Measurements from ENCODE around the gene RIMKLA.

RIMKLA gene

DNA sequence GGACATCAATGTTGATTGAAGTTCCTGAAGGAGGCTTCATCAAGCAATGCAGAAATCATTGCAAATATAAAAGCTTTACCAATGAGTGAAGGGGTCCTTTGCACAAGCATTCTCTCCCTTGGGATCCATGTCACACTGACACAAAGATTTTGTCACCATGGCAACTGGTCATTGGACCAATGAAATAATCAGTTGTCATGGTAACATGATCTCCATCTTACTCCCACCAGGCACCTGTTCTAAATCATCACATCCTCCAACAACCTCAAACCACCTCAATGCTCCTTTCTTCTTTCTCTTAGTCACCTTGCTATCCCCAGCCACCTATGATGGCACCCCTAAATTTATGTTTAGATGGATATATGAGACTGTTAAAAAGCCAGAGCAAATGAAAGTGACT lies 32.1 kb upstream of the RIMKLA start:
- no peak for DNase-seq (ENCODE audit: extremely low spot score)
- ChIA-PET POLR2A (no interaction called here), CTCF (no interaction called here)
- no peak for TF ChIP-seq LEF1 (IDR thresholded peaks at IDR 0.05; ENCODE audit: borderline replicate concordance)
- no peak for TF ChIP-seq FOXA1 (IDR thresholded peaks at IDR 0.05)
- no peak for TF ChIP-seq HDGF (IDR thresholded peaks at IDR 0.05; ENCODE audit: borderline replicate concordance)

DNA sequence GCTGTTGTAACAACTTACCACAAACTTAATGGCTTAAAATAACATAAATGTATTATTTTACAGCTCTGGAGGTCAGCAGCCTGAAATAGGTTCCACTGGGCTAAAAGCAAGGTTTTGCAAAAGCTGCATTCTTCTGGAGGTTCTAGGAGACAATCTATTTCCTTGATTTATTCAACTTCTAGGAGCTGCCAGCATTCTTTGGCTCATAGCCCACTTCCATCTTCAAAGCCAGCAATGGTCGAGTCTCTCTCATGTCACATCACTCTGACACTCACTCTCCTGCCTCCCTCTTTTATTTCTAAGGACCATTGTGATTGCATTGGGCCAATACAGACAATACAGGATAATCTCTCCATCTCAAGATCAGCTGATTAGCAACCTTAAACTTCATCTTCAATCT lies 30.5 kb upstream of the RIMKLA start:
- POLR2A ChIA-PET: no interaction called here
- DNase-seq (ENCODE audit: extremely low spot score): no peak
- CTCF ChIA-PET: no interaction called here

DNA sequence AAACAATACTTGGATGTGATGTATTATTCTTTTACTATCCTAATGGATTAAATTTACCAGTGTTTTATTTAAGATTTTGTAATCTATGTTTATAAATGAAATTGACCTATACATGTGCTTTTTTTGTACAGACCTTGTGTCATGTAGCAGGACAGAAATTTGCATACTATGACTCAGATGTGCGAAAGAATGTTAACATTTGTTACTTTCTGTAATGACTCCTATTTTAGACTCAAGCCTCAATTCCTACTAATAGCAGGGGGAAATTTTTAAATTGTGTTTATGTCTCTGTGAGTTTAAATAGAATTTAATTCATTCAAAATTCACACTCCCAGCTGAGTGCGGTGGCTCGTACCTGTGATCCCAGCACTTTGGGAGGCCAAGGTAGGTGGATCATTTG lies 21.8 kb upstream of the RIMKLA start:
- POLR2A ChIA-PET: no interaction called here
- TF ChIP-seq HDGF (IDR thresholded peaks at IDR 0.05; ENCODE audit: borderline replicate concordance) (no peak), SUZ12 (IDR thresholded peaks at IDR 0.05) (no peak)

More for the DNA sequence above, 30.5 kb upstream of the RIMKLA start:
- TF ChIP-seq CTBP1 (IDR thresholded peaks at IDR 0.05; ENCODE audit: borderline replicate concordance): no peak
- TF ChIP-seq, protein P1, sequence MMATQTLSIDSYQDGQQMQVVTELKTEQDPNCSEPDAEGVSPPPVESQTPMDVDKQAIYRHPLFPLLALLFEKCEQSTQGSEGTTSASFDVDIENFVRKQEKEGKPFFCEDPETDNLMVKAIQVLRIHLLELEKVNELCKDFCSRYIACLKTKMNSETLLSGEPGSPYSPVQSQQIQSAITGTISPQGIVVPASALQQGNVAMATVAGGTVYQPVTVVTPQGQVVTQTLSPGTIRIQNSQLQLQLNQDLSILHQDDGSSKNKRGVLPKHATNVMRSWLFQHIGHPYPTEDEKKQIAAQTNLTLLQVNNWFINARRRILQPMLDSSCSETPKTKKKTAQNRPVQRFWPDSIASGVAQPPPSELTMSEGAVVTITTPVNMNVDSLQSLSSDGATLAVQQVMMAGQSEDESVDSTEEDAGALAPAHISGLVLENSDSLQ (IDR thresholded peaks at IDR 0.05): no peak
- no peak for TF ChIP-seq NFRKB (IDR thresholded peaks at IDR 0.05)
- TF ChIP-seq ELF4 (IDR thresholded peaks at IDR 0.05): no peak
- TF ChIP-seq ZNF384 (IDR thresholded peaks at IDR 0.05): no peak
- no peak for TF ChIP-seq FOXK2 (IDR thresholded peaks at IDR 0.05)
- TF ChIP-seq SUZ12 (IDR thresholded peaks at IDR 0.05): no peak
- no peak for TF ChIP-seq BHLHE40 (IDR thresholded peaks at IDR 0.05; ENCODE audit: borderline replicate concordance)
- TF ChIP-seq FOXA1 (IDR thresholded peaks at IDR 0.05): no peak
- TF ChIP-seq L3MBTL2 (conservative IDR thresholded peaks at IDR 0.05): no peak
- TF ChIP-seq SP1 (IDR thresholded peaks at IDR 0.05): no peak
- no peak for TF ChIP-seq FOXM1 (IDR thresholded peaks at IDR 0.05; ENCODE audit: borderline replicate concordance)
- TF ChIP-seq LEF1 (IDR thresholded peaks at IDR 0.05; ENCODE audit: borderline replicate concordance): no peak
- TF ChIP-seq HDGF (IDR thresholded peaks at IDR 0.05; ENCODE audit: borderline replicate concordance): no peak
- no peak for TF ChIP-seq TARDBP (IDR thresholded peaks at IDR 0.05)
- TF ChIP-seq ARNT (IDR thresholded peaks at IDR 0.05): no peak

DNA sequence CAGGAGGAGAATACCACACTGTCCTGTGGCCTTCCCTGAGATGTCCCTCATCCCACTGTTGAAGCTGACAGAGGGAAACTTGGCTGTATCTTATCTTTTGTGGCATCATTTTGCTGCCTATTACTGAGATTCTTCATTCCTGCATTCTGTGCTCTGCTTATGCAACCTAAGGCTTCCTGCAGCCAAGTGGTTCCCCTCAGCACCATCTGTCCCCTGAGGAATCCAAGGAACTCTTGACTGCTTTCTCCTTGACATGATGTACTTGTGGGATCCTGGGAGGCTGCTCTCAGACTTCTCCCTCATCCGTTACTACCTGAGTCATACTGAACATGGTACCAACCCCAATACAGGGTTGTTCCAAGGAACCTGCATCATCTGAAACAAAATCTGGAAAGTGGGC lies 21.1 kb upstream of the RIMKLA start:
- TF ChIP-seq SP1 (IDR thresholded peaks at IDR 0.05) (no peak), CTBP1 (IDR thresholded peaks at IDR 0.05; ENCODE audit: borderline replicate concordance) (no peak), BHLHE40 (IDR thresholded peaks at IDR 0.05; ENCODE audit: borderline replicate concordance) (no peak), HDGF (IDR thresholded peaks at IDR 0.05; ENCODE audit: borderline replicate concordance) (no peak), TARDBP (IDR thresholded peaks at IDR 0.05) (no peak), ELF4 (IDR thresholded peaks at IDR 0.05) (no peak), ZNF384 (IDR thresholded peaks at IDR 0.05) (no peak), LEF1 (IDR thresholded peaks at IDR 0.05; ENCODE audit: borderline replicate concordance) (no peak), SUZ12 (IDR thresholded peaks at IDR 0.05) (no peak), FOXA1 (IDR thresholded peaks at IDR 0.05) (no peak), FOXM1 (IDR thresholded peaks at IDR 0.05; ENCODE audit: borderline replicate concordance) (no peak), ARNT (IDR thresholded peaks at IDR 0.05) (no peak), FOXK2 (IDR thresholded peaks at IDR 0.05) (no peak), L3MBTL2 (conservative IDR thresholded peaks at IDR 0.05) (no peak), NFRKB (IDR thresholded peaks at IDR 0.05) (no peak)
- TF ChIP-seq, protein P1 (IDR thresholded peaks at IDR 0.05): no peak
- ChIA-PET POLR2A (no interaction called here), CTCF (no interaction called here)
- no peak for DNase-seq (ENCODE audit: extremely low spot score)

More for the DNA sequence above, 21.8 kb upstream of the RIMKLA start:
- DNase-seq (ENCODE audit: extremely low spot score): no peak
- CTCF ChIA-PET: no interaction called here

DNA sequence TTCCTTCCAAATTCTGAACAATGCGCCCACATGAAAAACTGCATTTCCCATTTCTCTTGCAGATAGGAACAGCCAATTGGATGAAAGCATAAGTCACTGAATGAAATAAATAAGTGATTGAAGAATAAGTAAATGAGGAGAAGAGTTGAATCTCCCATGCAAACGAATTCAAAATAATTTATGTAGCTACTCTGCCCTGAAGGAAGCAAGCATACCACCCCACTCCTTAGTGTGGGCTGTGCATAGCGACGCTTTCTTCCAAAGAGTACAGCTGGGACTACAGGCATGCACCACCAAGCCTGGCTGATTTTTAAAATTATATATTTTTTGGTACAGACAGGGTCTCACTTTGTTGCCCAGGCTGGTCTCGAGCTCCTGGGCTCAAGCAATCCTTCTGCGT lies 16.5 kb upstream of the RIMKLA start:
- ChIA-PET CTCF (interaction anchor here (0.5 kb wide), 1 partner anchor 218 kb away, joined by 5 read pairs; no protein-coding TSS in a partner anchor), POLR2A (no interaction called here)
- TF ChIP-seq ARNT (IDR thresholded peaks at IDR 0.05) (no peak), ELF4 (IDR thresholded peaks at IDR 0.05) (no peak), FOXA1 (IDR thresholded peaks at IDR 0.05) (no peak), HDGF (IDR thresholded peaks at IDR 0.05; ENCODE audit: borderline replicate concordance) (no peak), L3MBTL2 (conservative IDR thresholded peaks at IDR 0.05) (no peak), LEF1 (IDR thresholded peaks at IDR 0.05; ENCODE audit: borderline replicate concordance) (no peak)
- no peak for DNase-seq (ENCODE audit: extremely low spot score)

DNA sequence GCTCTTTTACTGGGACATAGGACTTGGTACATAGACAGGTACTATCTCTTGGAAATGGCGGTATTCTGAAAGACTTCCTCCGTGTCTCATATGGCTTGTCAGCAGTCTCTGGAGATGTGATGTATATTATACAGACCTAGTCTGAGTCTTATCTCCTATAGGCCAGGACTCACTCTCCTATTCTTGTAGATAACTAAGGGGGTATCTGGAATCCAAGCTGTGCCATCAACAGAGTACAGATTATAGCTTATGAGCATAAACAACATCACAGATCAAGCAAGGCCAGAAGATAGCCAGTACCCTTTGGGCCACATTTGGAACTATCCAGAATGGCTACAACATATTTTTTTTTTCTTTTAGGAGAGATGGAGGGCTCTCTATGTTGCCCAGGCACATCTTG lies 16.1 kb upstream of the RIMKLA start:
- DNase-seq (ENCODE audit: extremely low spot score): no peak
- ChIA-PET POLR2A (no interaction called here), CTCF (no interaction called here)
- TF ChIP-seq ELF4 (IDR thresholded peaks at IDR 0.05) (no peak), SUZ12 (IDR thresholded peaks at IDR 0.05) (no peak), HDGF (IDR thresholded peaks at IDR 0.05; ENCODE audit: borderline replicate concordance) (no peak), BHLHE40 (IDR thresholded peaks at IDR 0.05; ENCODE audit: borderline replicate concordance) (no peak), FOXA1 (IDR thresholded peaks at IDR 0.05) (no peak), FOXM1 (IDR thresholded peaks at IDR 0.05; ENCODE audit: borderline replicate concordance) (no peak), L3MBTL2 (conservative IDR thresholded peaks at IDR 0.05) (no peak), ARNT (IDR thresholded peaks at IDR 0.05) (no peak), ZNF384 (IDR thresholded peaks at IDR 0.05) (no peak), LEF1 (IDR thresholded peaks at IDR 0.05; ENCODE audit: borderline replicate concordance) (no peak), CTBP1 (IDR thresholded peaks at IDR 0.05; ENCODE audit: borderline replicate concordance) (no peak), FOXK2 (IDR thresholded peaks at IDR 0.05) (no peak), NFRKB (IDR thresholded peaks at IDR 0.05) (no peak)

DNA sequence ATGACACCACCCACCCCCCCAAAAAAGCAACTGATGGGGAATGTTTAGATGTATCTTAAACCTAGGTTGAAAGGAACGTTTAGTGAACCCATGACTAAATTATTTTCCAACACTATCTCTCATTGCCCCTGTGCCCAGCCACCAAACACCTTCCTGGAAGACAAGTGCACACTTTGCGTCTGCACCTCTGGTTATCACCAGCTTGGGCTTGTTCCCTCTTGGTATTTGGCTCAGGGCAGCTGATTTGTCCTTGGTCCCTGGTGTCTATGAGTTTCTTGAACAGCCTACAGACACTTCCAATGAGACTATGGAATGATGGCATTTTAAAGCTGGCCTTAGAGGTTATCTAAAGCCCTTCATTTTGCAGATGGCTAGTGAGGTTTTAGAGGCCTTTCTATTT lies 15.5 kb upstream of the RIMKLA start:
- no peak for DNase-seq (ENCODE audit: extremely low spot score)
- CTCF ChIA-PET: no interaction called here
- POLR2A ChIA-PET: no interaction called here
- no peak for TF ChIP-seq NFRKB (IDR thresholded peaks at IDR 0.05)
- TF ChIP-seq, protein P1 (IDR thresholded peaks at IDR 0.05): no peak
- no peak for TF ChIP-seq LEF1 (IDR thresholded peaks at IDR 0.05; ENCODE audit: borderline replicate concordance)
- no peak for TF ChIP-seq FOXM1 (IDR thresholded peaks at IDR 0.05; ENCODE audit: borderline replicate concordance)
- TF ChIP-seq ARNT (IDR thresholded peaks at IDR 0.05): no peak
- TF ChIP-seq FOXK2 (IDR thresholded peaks at IDR 0.05): no peak
- no peak for TF ChIP-seq SP1 (IDR thresholded peaks at IDR 0.05)
- TF ChIP-seq HDGF (IDR thresholded peaks at IDR 0.05; ENCODE audit: borderline replicate concordance): no peak
- no peak for TF ChIP-seq BHLHE40 (IDR thresholded peaks at IDR 0.05; ENCODE audit: borderline replicate concordance)
- no peak for TF ChIP-seq TARDBP (IDR thresholded peaks at IDR 0.05)
- TF ChIP-seq ZNF384 (IDR thresholded peaks at IDR 0.05): no peak
- no peak for TF ChIP-seq FOXA1 (IDR thresholded peaks at IDR 0.05)
- TF ChIP-seq SUZ12 (IDR thresholded peaks at IDR 0.05): no peak
